GM23338 (cell line): Measurements from ENCODE around the gene RHEBL1. TPM values are rescaled to one million over a fixed set of nuclear protein-coding genes. Genes with fewer than 3 reads are reported as not detected.

ENCODE experiments used
- EZH2phosphoT487 ChIP-seq: fragments of 200-600 bp; sonication (generic); IDR thresholded peaks from one replicate; pipeline ENCODE4 v1.8.1; 2018; ENCODE audit warnings: antibody characterized with exemption; ENCODE audit not compliant: unreplicated experiment
- JUNB ChIP-seq: IDR thresholded peaks from one replicate; pipeline ENCODE4 v1.6.1; 2016; ENCODE audit warnings: antibody characterized with exemption; ENCODE audit not compliant: unreplicated experiment
- NANOG ChIP-seq: IDR thresholded peaks from 2 replicates; pipeline ENCODE4 v1.6.1; 2016; ENCODE audit warnings: antibody characterized with exemption, borderline replicate concordance
- POLR2AphosphoS5 ChIP-seq: IDR thresholded peaks from 2 replicates; pipeline ENCODE4 v1.6.1; 2016; ENCODE audit warnings: antibody characterized with exemption, low read depth
- STAT1 ChIP-seq: IDR thresholded peaks from one replicate; pipeline ENCODE4 v1.6.1; 2016; ENCODE audit warnings: antibody characterized with exemption; ENCODE audit not compliant: unreplicated experiment
- ZNF331 ChIP-seq: fragments of 250-450 bp; sonication (Bioruptor Pico); IDR thresholded peaks from 2 replicates; pipeline ENCODE4 v1.5.0; 2020; ENCODE audit warnings: low read depth, mild to moderate bottlenecking, moderate library complexity
- polyA plus RNA-seq: library from polyadenylated mRNA; unstranded; fragments of >200 nt; fragmentation: Nextera tagmentation; extraction: Ambion mirVana; gene quantifications from 2 replicates; pipeline ENCODE4 v1.2.1, GENCODE V29; 2016
- total RNA-seq: library from RNA; depleted of rRNA; stranded (reverse); fragments of >200 nt; shearing (Covaris generic); gene quantifications from 2 replicates; pipeline ENCODE4 v1.2.3, GENCODE V29; 2014; rRNA removed
- TF ChIP-seq, protein P1 (sequence below): fragments of 250-450 bp; sonication (Bioruptor Pico); IDR thresholded peaks from 2 replicates; pipeline ENCODE4 v1.5.0; 2020; ENCODE audit warnings: mild to moderate bottlenecking, moderate library complexity
- TF ChIP-seq, protein P2 (sequence below): IDR thresholded peaks from one replicate; pipeline ENCODE4 v1.6.1; 2018; ENCODE audit warnings: antibody characterized with exemption; ENCODE audit not compliant: unreplicated experiment

RHEBL1 gene
- total and polyA plus RNA-seq, 2 experiments from 2014 or later = 9.4 to 11.8 TPM

DNA sequence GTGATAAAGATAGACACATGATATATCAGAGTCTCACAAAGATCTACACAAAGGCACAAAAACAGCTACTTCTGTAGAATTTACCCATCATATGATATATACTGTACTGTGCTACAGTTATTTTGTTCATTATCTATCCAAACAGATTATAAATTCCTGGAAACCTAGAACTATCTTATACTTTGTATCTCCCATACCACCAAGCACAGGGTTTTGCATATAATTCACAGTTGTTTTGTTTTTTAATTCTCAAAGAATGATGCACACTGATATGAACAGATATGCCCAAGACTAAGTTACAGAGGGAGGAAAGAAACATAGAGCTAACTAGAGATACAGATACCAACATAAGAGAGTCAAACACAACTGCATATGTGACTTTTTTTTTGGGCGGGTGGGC is 54.6 kb downstream of the RHEBL1 start (continued):
- TF ChIP-seq, protein P1, sequence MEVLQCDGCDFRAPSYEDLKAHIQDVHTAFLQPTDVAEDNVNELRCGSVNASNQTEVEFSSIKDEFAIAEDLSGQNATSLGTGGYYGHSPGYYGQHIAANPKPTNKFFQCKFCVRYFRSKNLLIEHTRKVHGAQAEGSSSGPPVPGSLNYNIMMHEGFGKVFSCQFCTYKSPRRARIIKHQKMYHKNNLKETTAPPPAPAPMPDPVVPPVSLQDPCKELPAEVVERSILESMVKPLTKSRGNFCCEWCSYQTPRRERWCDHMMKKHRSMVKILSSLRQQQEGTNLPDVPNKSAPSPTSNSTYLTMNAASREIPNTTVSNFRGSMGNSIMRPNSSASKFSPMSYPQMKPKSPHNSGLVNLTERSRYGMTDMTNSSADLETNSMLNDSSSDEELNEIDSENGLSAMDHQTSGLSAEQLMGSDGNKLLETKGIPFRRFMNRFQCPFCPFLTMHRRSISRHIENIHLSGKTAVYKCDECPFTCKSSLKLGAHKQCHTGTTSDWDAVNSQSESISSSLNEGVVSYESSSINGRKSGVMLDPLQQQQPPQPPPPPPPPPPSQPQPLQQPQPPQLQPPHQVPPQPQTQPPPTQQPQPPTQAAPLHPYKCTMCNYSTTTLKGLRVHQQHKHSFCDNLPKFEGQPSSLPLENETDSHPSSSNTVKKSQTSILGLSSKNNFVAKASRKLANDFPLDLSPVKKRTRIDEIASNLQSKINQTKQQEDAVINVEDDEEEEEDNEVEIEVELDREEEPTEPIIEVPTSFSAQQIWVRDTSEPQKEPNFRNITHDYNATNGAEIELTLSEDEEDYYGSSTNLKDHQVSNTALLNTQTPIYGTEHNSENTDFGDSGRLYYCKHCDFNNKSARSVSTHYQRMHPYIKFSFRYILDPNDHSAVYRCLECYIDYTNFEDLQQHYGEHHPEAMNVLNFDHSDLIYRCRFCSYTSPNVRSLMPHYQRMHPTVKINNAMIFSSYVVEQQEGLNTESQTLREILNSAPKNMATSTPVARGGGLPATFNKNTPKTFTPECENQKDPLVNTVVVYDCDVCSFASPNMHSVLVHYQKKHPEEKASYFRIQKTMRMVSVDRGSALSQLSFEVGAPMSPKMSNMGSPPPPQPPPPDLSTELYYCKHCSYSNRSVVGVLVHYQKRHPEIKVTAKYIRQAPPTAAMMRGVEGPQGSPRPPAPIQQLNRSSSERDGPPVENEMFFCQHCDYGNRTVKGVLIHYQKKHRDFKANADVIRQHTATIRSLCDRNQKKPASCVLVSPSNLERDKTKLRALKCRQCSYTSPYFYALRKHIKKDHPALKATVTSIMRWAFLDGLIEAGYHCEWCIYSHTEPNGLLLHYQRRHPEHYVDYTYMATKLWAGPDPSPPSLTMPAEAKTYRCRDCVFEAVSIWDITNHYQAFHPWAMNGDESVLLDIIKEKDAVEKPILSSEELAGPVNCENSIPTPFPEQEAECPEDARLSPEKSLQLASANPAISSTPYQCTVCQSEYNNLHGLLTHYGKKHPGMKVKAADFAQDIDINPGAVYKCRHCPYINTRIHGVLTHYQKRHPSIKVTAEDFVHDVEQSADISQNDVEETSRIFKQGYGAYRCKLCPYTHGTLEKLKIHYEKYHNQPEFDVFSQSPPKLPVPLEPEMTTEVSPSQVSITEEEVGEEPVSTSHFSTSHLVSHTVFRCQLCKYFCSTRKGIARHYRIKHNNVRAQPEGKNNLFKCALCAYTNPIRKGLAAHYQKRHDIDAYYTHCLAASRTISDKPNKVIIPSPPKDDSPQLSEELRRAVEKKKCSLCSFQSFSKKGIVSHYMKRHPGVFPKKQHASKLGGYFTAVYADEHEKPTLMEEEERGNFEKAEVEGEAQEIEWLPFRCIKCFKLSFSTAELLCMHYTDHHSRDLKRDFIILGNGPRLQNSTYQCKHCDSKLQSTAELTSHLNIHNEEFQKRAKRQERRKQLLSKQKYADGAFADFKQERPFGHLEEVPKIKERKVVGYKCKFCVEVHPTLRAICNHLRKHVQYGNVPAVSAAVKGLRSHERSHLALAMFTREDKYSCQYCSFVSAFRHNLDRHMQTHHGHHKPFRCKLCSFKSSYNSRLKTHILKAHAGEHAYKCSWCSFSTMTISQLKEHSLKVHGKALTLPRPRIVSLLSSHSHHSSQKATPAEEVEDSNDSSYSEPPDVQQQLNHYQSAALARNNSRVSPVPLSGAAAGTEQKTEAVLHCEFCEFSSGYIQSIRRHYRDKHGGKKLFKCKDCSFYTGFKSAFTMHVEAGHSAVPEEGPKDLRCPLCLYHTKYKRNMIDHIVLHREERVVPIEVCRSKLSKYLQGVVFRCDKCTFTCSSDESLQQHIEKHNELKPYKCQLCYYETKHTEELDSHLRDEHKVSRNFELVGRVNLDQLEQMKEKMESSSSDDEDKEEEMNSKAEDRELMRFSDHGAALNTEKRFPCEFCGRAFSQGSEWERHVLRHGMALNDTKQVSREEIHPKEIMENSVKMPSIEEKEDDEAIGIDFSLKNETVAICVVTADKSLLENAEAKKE = no peak
- no peak for TF ChIP-seq EZH2phosphoT487
- no peak for TF ChIP-seq JUNB
- no peak for TF ChIP-seq POLR2AphosphoS5
- TF ChIP-seq NANOG = no peak
- no peak for TF ChIP-seq STAT1
- no peak for TF ChIP-seq ZNF331 (CRISPR knock-in tag)
- TF ChIP-seq, protein P2, sequence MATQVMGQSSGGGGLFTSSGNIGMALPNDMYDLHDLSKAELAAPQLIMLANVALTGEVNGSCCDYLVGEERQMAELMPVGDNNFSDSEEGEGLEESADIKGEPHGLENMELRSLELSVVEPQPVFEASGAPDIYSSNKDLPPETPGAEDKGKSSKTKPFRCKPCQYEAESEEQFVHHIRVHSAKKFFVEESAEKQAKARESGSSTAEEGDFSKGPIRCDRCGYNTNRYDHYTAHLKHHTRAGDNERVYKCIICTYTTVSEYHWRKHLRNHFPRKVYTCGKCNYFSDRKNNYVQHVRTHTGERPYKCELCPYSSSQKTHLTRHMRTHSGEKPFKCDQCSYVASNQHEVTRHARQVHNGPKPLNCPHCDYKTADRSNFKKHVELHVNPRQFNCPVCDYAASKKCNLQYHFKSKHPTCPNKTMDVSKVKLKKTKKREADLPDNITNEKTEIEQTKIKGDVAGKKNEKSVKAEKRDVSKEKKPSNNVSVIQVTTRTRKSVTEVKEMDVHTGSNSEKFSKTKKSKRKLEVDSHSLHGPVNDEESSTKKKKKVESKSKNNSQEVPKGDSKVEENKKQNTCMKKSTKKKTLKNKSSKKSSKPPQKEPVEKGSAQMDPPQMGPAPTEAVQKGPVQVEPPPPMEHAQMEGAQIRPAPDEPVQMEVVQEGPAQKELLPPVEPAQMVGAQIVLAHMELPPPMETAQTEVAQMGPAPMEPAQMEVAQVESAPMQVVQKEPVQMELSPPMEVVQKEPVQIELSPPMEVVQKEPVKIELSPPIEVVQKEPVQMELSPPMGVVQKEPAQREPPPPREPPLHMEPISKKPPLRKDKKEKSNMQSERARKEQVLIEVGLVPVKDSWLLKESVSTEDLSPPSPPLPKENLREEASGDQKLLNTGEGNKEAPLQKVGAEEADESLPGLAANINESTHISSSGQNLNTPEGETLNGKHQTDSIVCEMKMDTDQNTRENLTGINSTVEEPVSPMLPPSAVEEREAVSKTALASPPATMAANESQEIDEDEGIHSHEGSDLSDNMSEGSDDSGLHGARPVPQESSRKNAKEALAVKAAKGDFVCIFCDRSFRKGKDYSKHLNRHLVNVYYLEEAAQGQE = no peak

Other genes starting within 250 kb of the RHEBL1 start
- gene DDX23, start 217.8 kb downstream of the RHEBL1 start, total RNA-seq = 78.5 and 93.0 TPM in 2 replicates
- gene DDX23, start 217.8 kb downstream of the RHEBL1 start, polyA plus RNA-seq = 31.7 and 31.8 TPM in 2 replicates
- 7.4 and 10.4 TPM in 2 replicates for gene RND1, start 204.1 kb downstream of the RHEBL1 start, total RNA-seq
- gene RND1, start 204.1 kb downstream of the RHEBL1 start, polyA plus RNA-seq = 7.4 and 9.3 TPM in 2 replicates
- gene FKBP11, start 144.5 kb downstream of the RHEBL1 start, total RNA-seq = 29.5 and 45.0 TPM in 2 replicates
- 94.9 and 97.2 TPM in 2 replicates for gene FKBP11, start 144.5 kb downstream of the RHEBL1 start, polyA plus RNA-seq
- gene ARF3, start 112.5 kb downstream of the RHEBL1 start, total RNA-seq = 125 and 130 TPM in 2 replicates
- gene ARF3, start 112.5 kb downstream of the RHEBL1 start, polyA plus RNA-seq = 53.9 and 57.0 TPM in 2 replicates
- gene WNT10B, start 98.2 kb downstream of the RHEBL1 start, total RNA-seq = 0.50 TPM in 1 of 2 replicates, not detected in the other
- not detected in 2 replicates for gene WNT10B, start 98.2 kb downstream of the RHEBL1 start, polyA plus RNA-seq
- not detected in 2 replicates for gene WNT1, start 91.7 kb downstream of the RHEBL1 start, total RNA-seq
- gene WNT1, start 91.7 kb downstream of the RHEBL1 start, polyA plus RNA-seq = not detected in 2 replicates
- 0.04 and 0.10 TPM in 2 replicates for gene DDN, start 70.6 kb downstream of the RHEBL1 start, total RNA-seq
- gene DDN, start 70.6 kb downstream of the RHEBL1 start, polyA plus RNA-seq = 0.12 TPM in 1 of 2 replicates, not detected in the other
- gene PRKAG1, start 51.2 kb downstream of the RHEBL1 start, total RNA-seq = 27.2 and 35.4 TPM in 2 replicates
- gene PRKAG1, start 51.2 kb downstream of the RHEBL1 start, polyA plus RNA-seq = 19.1 and 19.9 TPM in 2 replicates
- gene KMT2D, start 9.2 kb downstream of the RHEBL1 start, total RNA-seq = 86.1 and 120 TPM in 2 replicates
- 17.6 and 18.3 TPM in 2 replicates for gene KMT2D, start 9.2 kb downstream of the RHEBL1 start, polyA plus RNA-seq
- gene DHH, start 24.8 kb upstream of the RHEBL1 start, total RNA-seq = not detected in 2 replicates
- 0.09 TPM in 1 of 2 replicates, not detected in the other for gene DHH, start 24.8 kb upstream of the RHEBL1 start, polyA plus RNA-seq
- 33.9 and 57.0 TPM in 2 replicates for gene LMBR1L, start 40.9 kb upstream of the RHEBL1 start, total RNA-seq
- 19.8 and 24.3 TPM in 2 replicates for gene LMBR1L, start 40.9 kb upstream of the RHEBL1 start, polyA plus RNA-seq
- gene TUBA1B, start 61.4 kb upstream of the RHEBL1 start, total RNA-seq = 2,341 and 2,718 TPM in 2 replicates
- 1,008 and 1,116 TPM in 2 replicates for gene TUBA1B, start 61.4 kb upstream of the RHEBL1 start, polyA plus RNA-seq
- gene TUBA1A, start 119.1 kb upstream of the RHEBL1 start, total RNA-seq = 386 and 424 TPM in 2 replicates
- 189 TPM in 2 replicates for gene TUBA1A, start 119.1 kb upstream of the RHEBL1 start, polyA plus RNA-seq
- gene TUBA1C, start 195.1 kb upstream of the RHEBL1 start, total RNA-seq = 608 and 728 TPM in 2 replicates
- gene TUBA1C, start 195.1 kb upstream of the RHEBL1 start, polyA plus RNA-seq = 187 and 191 TPM in 2 replicates
- 0.24 and 0.62 TPM in 2 replicates for gene PRPH, start 225.2 kb upstream of the RHEBL1 start, total RNA-seq
- 0.36 and 0.43 TPM in 2 replicates for gene PRPH, start 225.2 kb upstream of the RHEBL1 start, polyA plus RNA-seq